Measurements from ENCODE around the gene ZNF672.
"Not testable (repeated sequence)": the region's sequence is repeated elsewhere in the genome, so short reads cannot be mapped to it uniquely, and the experiment has no call there.

The ZNF672 gene

DNA sequence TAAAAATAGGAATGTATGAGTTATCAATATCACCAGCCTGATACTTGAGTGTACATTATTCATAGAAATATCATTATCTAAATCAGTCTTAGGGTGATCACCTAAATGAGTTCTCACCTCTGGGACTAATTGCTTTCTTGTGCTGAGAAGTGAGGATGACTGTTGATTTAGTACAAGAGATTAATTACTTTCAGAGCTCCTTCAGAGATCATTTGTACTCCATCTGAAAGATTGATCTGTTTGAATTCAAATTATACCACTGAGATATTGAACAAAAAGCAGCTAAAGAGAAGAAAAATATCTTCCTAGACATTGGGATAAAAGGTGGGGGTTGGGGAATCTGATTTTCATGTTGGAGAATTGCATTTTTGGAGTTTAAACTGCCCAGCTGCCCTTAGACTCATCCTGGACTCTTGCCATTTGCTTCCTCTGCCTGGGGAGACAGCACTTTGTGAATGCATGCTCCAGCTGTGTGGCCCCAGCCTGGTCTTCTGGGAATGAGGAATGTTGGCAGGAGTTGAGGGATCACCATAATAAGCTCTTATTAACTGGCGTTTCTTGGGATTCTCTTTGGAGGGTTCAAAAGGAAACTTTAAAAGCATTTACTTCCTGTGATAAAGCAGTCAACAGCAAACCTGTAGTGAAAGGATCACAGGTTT, 48.3 kb downstream of the ZNF672 start:
- no peak for DNase-seq (ENCODE audit: low spot score)
- no peak for TF ChIP-seq CTCF (IDR thresholded peaks at IDR 0.05; ENCODE audit: extremely low read depth, insufficient read depth, missing control alignments)
- in situ Hi-C loops (cut with MboI; ENCODE audit: low pct_unique_long_range_greater_than_20kb, low sequenced_read_pairs, unreplicated experiment) = no loop called here

- in situ Hi-C loops (cut with MboI; ENCODE audit: low pct_unique_long_range_greater_than_20kb, low sequenced_read_pairs, unreplicated experiment); DNase-seq (ENCODE audit: low spot score): not testable (repeated sequence)
Observed at GRCh38 chr1:248889914-248890243, 51.9 kb downstream of the ZNF672 start.

- DNase-seq (ENCODE audit: low spot score) = no peak
- no peak for TF ChIP-seq CTCF (IDR thresholded peaks at IDR 0.05; ENCODE audit: extremely low read depth, insufficient read depth, missing control alignments)
- in situ Hi-C loops (cut with MboI; ENCODE audit: low pct_unique_long_range_greater_than_20kb, low sequenced_read_pairs, unreplicated experiment) = no loop called here
Observed at GRCh38 chr1:248890549-248891498, 52.8 kb downstream of the ZNF672 start.

DNA sequence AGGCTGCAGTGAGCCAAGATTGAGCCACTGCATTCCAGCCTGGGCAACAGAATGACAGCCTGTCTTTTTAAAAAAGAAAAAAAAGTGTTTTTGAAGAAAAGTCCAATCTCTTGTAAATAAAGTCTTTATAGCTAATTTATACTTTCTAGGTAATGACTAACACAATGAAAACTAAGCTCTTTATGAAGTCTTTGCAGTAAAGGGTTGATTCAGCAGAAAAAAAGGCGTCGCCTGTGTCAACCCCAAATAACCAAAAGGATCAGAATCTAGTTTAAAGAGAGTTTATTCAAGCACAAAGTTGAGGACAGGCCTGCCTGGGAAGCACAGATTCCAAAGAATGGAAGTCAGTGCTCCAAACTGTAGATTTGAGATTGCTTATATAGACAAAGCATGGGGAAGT, 53.7 kb downstream of the ZNF672 start:
- DNase-seq (ENCODE audit: low spot score) = no peak
- no peak for TF ChIP-seq CTCF (IDR thresholded peaks at IDR 0.05; ENCODE audit: extremely low read depth, insufficient read depth, missing control alignments)
- in situ Hi-C loops (cut with MboI; ENCODE audit: low pct_unique_long_range_greater_than_20kb, low sequenced_read_pairs, unreplicated experiment) = no loop called here

DNA sequence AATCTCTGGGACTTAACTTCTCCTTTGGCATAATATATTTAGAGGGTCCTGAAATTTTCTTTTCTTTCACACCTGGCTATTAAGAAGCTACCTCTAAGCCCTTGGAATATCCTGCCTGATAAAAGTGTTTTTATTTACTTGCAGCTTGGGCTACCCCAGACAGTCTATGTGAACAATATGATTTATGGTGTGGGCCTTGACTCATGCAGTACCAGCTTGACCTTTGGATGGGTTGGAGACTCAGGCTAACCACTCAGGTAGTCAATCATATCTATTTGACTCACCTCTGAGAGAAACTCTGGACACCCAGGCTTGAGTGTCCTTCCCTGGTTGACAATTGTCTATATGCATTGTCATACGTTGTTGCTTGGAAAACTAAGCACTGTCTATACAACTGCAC, 54.6 kb downstream of the ZNF672 start:
- no peak for TF ChIP-seq CTCF (IDR thresholded peaks at IDR 0.05; ENCODE audit: extremely low read depth, insufficient read depth, missing control alignments)
- DNase-seq (ENCODE audit: low spot score) = no peak
- in situ Hi-C loops (cut with MboI; ENCODE audit: low pct_unique_long_range_greater_than_20kb, low sequenced_read_pairs, unreplicated experiment) = no loop called here

- no peak for DNase-seq (ENCODE audit: low spot score)
- TF ChIP-seq CTCF (IDR thresholded peaks at IDR 0.05; ENCODE audit: extremely low read depth, insufficient read depth, missing control alignments) = no peak
- in situ Hi-C loops (cut with MboI; ENCODE audit: low pct_unique_long_range_greater_than_20kb, low sequenced_read_pairs, unreplicated experiment) = no loop called here
Observed at GRCh38 chr1:248894837-248895236, 56.8 kb downstream of the ZNF672 start.
